ENCODE measurements around the gene RGS11.
"Not testable (repeated sequence)": the region's sequence is repeated elsewhere in the genome, so short reads cannot be mapped to it uniquely, and the experiment has no call there.

Gene RGS11

GRCh38 chr16:279531-279930 is 3.8 kb upstream of the RGS11 start:
- DNase-seq = no peak

- peak; percentile 55 for DNase-seq
These were observed 3.2 kb upstream of the RGS11 start for GRCh38 chr16:278863-279366.

GRCh38 chr16:276426-277077 is 808 bp upstream of the RGS11 start:
- no peak for DNase-seq

GRCh38 chr16:275041-275641 is 603 bp downstream of the RGS11 start:
- DNase-seq = peak; percentile 8

- DNase-seq = no peak
These were observed 2.0 kb downstream of the RGS11 start for GRCh38 chr16:273547-274421.

GRCh38 chr16:272633-273546 is 2.9 kb downstream of the RGS11 start:
- DNase-seq = no peak

GRCh38 chr16:270381-271255 is 5.1 kb downstream of the RGS11 start:
- no peak for DNase-seq

GRCh38 chr16:269061-269796 is 6.5 kb downstream of the RGS11 start:
- DNase-seq = no peak

- DNase-seq = no peak
These were observed 7.3 kb downstream of the RGS11 start for GRCh38 chr16:268141-269053.

GRCh38 chr16:267562-267961 is 8.2 kb downstream of the RGS11 start:
- not testable (repeated sequence) for DNase-seq

GRCh38 chr16:266258-267164 is 9.2 kb downstream of the RGS11 start:
- DNase-seq = no peak

- DNase-seq = no peak
These were observed 10.0 kb downstream of the RGS11 start for GRCh38 chr16:265711-266110.

GRCh38 chr16:265002-265529 is 10.7 kb downstream of the RGS11 start:
- DNase-seq = no peak

- no peak for DNase-seq
These were observed 11.2 kb downstream of the RGS11 start for GRCh38 chr16:264440-264951.

- no peak for DNase-seq
These were observed 11.8 kb downstream of the RGS11 start for GRCh38 chr16:263944-264343.

- DNase-seq = no peak
These were observed 12.5 kb downstream of the RGS11 start for GRCh38 chr16:263182-263774.

- no peak for DNase-seq
These were observed 13.5 kb downstream of the RGS11 start for GRCh38 chr16:262121-262745.

Measured in activated CD4-positive, alpha-beta T cell treated with anti-CD3 and anti-CD28 coated beads, Interleukin-10, Interleukin-2, amounts not matched to agents 100 ng/mL and 50 ng/mL, durations not matched to agents 16 hours and 8 hours (primary cell).